Measurements from ENCODE around the gene NTN3. TPM values are rescaled to one million over a fixed set of nuclear protein-coding genes. Genes with fewer than 3 reads are reported as not detected.

NTN3 gene
- total and polyA plus RNA-seq, 10 donors = 0.03 to 0.28 (median 0.13) TPM; not detected in 5

GRCh38 chr16:2425008-2425518 lies 46.0 kb upstream of the NTN3 start:
- Histone ChIP-seq H3K9me3 (no peaks in the 10 kb centered on the region), H3K4me3 (no peak overlapping the region), H3K27me3 (replicated peaks in 1 of 7) (no peaks in the 10 kb centered on the region), H3K4me1 (peaks cover 3 to 25% (median 19%) of the 10 kb centered on the region in 6 donors), H3K36me3 (no peaks in the 10 kb centered on the region), H3K27ac (no peak overlapping the region)
- intact Hi-C loops (cut with DNase I; ENCODE audit: low total_unique reads) = no loop called here
- WGBS, 5 donors = 87 to 90% (median 89%) methylated on average over 8 to 9 of the region's 9 CpGs
- no peak for DNase-seq
- TF ChIP-seq POLR2AphosphoS5 (IDR thresholded peaks at IDR 0.05) = no peak
- TF ChIP-seq CTCF (IDR thresholded peaks at IDR 0.05 in 8 of 11, conservative IDR thresholded peaks at IDR 0.05 in 3 of 11) = no peak
- no peak for TF ChIP-seq POLR2A (IDR thresholded peaks at IDR 0.05)

- intact Hi-C loops (cut with DNase I; ENCODE audit: low total_unique reads) = no loop called here
- Histone ChIP-seq H3K9me3 (no peaks in the 10 kb centered on the region), H3K27me3 (replicated peaks in 1 of 7) (no peaks in the 10 kb centered on the region), H3K4me3 (no peak overlapping the region), H3K27ac (no peak overlapping the region), H3K4me1 (peaks cover 7 to 34% (median 27%) of the 10 kb centered on the region in 6 donors), H3K36me3 (no peaks in the 10 kb centered on the region)
- 89 to 94% (median 92%) methylated on average over 12 to 13 of the region's 13 CpGs for WGBS, 5 donors
- TF ChIP-seq CTCF (IDR thresholded peaks at IDR 0.05 in 8 of 11, conservative IDR thresholded peaks at IDR 0.05 in 3 of 11) = no peak
- no peak for DNase-seq
Measured at GRCh38 chr16:2425825-2426430, 45.2 kb upstream of the NTN3 start.

- no peaks in the 10 kb centered on the region for H3K9me3 ChIP-seq
- peaks cover 0 to 9% (median under 1%) of the 10 kb centered on the region in 6 donors for H3K36me3 ChIP-seq
- TF ChIP-seq CTCF (IDR thresholded peaks at IDR 0.05 in 8 of 11, conservative IDR thresholded peaks at IDR 0.05 in 3 of 11) (no peak), POLR2A (IDR thresholded peaks at IDR 0.05) (no peak), POLR2AphosphoS5 (IDR thresholded peaks at IDR 0.05) (no peak)
- WGBS, 5 donors = 93 to 98% (median 95%) methylated on average over 6 of the region's 6 CpGs
- intact Hi-C loops (cut with DNase I; ENCODE audit: low total_unique reads) = no loop called here
- no peak for DNase-seq
- no peak overlapping the region for H3K27ac ChIP-seq
- no peaks in the 10 kb centered on the region for H3K27me3 ChIP-seq (replicated peaks in 1 of 7)
- no peak overlapping the region for H3K4me3 ChIP-seq
- H3K4me1 ChIP-seq = peaks cover 7 to 39% (median 27%) of the 10 kb centered on the region in 6 donors
Measured at GRCh38 chr16:2426941-2427361, 44.1 kb upstream of the NTN3 start.

GRCh38 chr16:2427526-2427925 lies 43.6 kb upstream of the NTN3 start:
- Histone ChIP-seq H3K27ac (no peak overlapping the region), H3K36me3 (peaks cover 0 to 14% (median 3%) of the 10 kb centered on the region in 6 donors), H3K4me3 (no peak overlapping the region), H3K9me3 (no peaks in the 10 kb centered on the region), H3K27me3 (replicated peaks in 1 of 7) (no peaks in the 10 kb centered on the region), H3K4me1 (peaks cover 7 to 39% (median 27%) of the 10 kb centered on the region in 6 donors)
- intact Hi-C loops (cut with DNase I; ENCODE audit: low total_unique reads) = no loop called here
- TF ChIP-seq POLR2AphosphoS5 (IDR thresholded peaks at IDR 0.05) = no peak
- TF ChIP-seq POLR2A (IDR thresholded peaks at IDR 0.05) = no peak
- TF ChIP-seq CTCF (IDR thresholded peaks at IDR 0.05 in 8 of 11, conservative IDR thresholded peaks at IDR 0.05 in 3 of 11) = no peak
- 83 to 92% (median 87%) methylated on average over 4 of the region's 4 CpGs for WGBS, 5 donors
- no peak for DNase-seq
